HG03196 (cell line): ENCODE results near the gene UNC119.

Experiments
- ATAC-seq: cut with Tn5 transposase; IDR thresholded peaks from one replicate; pipeline ENCODE4 v1.9.1; 2021; ENCODE audit not compliant: unreplicated experiment

The UNC119 gene

DNA sequence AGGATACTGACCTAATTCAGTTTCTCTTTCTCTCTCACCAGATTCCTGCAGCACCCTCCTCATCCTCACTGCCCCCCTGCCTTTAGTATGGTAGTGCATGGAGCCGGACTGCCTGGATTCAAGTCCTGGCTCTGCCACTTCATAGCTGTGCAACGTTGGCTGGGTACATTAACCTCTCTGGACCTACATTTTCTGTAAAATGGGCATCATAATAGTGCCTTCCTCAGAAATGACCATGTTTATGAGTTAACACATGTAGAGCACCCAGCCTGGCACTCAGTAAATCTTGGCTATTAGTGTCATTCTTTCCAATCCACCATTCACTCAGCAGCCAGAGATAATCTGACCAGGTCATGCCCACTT is 7.3 kb downstream of the UNC119 start:
- ATAC-seq = no peak

GRCh38 chr17:28544402-28545140 is 7.9 kb downstream of the UNC119 start:
- no peak for ATAC-seq

DNA sequence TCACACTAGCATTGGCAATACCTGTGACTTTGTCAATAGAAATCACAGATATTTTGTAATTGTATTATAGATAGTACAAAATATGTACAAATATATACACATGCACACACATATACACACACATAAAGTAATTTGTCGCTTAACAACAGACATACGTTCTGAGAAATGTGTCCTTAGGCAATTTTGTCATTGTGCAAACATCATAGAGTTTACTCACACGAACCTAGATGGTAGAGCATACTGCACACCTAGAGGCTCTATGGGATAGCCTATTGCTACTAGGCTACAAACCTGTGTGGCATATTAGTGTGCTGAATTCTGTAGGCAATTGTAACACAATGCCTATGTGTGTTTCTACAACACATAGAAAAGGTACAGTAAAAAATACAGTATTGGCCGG is 11.0 kb downstream of the UNC119 start:
- no peak for ATAC-seq

DNA sequence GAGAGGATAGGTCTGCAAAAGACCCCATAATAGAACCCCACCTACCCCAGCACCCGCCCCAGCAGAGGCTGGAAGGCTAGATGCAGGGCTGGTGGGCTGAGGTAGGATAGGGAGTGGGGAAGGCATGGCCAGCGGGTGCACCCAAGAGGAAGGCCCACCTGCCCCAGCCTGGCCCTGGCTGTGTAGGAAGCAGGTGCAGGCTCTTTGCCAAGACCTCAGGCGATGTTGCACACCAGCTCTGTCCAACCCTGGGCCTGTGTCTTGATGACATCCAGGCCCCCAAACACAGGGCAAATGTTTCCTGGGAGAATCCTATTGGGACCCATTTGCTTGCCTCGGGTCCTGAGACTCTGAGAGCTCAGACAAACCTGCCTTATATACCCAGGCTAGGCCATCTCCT is 12.2 kb downstream of the UNC119 start:
- ATAC-seq = no peak

DNA sequence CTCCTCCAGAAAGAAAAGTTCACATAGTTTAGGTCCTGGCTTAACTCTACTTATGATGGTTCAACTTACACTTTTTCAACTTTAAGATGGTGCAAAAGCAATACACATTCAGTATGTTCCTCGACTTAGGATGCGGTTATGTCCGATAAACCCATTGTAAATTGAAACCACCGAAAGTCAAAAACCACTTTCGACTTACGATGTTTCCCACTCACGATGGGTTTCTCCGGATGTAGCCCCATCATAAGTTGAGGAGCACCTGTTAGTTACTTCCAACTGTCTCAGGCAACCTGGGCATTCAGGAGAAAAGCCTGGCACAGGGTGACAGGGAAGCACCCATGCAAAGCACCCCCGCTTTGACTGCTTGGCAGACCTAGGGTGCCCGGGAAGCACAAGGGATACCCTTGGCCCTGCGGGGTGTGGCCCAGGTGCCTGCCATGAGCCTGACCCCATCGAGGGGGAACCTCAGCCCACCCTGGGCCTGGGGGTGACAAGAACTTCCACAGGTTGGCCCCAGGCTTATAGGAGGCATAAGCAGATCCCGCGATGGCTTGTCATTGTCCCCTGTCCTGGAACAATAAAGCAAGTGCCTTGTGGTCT is 14.0 kb downstream of the UNC119 start:
- no peak for ATAC-seq

GRCh38 chr17:28537219-28537610 is 15.2 kb downstream of the UNC119 start:
- no peak for ATAC-seq

DNA sequence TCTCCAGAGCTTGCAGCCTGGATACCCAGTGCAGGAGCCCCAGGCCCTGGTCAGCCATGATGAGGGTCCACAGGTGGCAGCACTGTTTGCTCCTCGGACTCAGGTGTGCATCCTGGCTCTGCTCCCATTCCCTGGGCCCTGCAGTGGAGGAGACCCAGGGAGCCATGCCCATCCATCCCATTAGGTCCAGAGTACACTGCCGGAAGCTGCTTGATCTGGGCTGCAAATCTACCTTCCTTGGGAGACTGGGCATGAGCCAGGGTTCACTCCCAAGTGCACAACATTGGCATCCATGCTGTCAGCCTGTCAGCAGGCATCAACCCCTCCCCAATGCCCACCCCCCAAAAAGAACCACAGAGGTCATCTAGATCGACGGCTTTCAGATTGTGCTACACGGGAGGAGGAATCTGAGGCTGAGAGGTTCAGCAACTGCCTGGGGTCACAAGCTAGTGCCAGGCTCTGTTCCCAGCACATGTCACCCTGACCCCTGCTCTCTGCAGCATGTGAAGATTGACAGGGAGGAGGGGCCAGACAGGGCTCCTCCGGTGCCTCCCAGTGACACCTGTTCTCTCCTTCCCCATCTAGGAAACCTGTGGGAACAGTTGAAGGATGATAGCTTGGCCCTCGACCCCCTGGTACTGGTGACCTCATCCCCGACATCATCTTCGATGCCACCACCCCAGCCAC is 15.7 kb downstream of the UNC119 start:
- ATAC-seq = no peak

DNA sequence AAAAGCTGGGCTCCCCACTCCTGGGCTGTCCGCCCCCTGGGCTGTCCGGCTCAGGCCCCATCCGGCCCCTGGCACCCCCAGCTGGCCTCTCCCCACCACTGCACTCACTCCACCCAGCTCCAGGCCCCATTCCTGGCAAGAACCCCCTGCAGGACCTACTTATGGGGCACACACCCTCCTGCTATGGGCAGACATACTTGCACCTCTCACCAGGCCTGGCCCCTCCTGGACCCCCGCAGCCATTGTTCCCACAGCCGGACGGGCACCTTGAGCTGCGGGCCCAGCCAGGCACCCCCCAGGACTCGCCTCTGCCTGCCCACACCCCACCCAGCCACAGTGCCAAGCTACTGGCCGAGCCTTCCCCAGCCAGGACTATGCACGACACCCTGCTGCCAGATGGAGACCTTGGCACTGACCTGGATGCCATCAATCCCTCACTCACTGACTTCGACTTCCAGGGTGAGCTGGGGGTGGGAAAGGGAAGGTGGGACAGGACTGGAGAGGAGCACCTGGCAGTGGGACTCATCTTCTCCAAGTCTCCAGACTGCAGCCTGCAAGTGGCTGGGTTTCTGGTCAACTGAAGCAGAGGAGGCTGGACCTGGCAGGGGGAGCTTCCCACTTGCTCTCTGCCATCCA is 17.6 kb downstream of the UNC119 start:
- ATAC-seq = no peak

GRCh38 chr17:28533091-28533807 is 19.2 kb downstream of the UNC119 start:
- no peak for ATAC-seq

- no peak for ATAC-seq
Observed at GRCh38 chr17:28532050-28532960, 20.1 kb downstream of the UNC119 start.

DNA sequence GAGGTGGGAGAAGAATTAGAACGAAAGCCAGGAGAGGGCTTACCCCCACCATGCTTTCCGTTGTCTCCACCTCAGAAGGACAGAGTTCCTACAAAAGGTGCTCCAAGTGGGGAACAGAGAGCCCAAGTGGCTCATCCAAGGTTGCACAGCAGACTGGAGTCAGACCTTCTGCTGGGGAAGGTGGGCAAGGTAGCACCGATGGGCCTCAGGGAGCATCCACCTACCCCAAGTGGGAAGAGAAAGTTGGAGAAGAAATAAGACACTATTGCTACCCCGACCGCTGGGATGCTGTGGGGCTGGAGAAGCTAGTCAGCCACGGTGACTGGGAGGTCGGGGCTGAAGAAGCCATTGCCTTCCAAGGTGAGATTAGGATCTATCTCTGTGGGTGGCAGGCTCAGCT is 21.5 kb downstream of the UNC119 start:
- ATAC-seq = no peak

GRCh38 chr17:28530250-28530649 is 22.2 kb downstream of the UNC119 start:
- ATAC-seq = no peak

DNA sequence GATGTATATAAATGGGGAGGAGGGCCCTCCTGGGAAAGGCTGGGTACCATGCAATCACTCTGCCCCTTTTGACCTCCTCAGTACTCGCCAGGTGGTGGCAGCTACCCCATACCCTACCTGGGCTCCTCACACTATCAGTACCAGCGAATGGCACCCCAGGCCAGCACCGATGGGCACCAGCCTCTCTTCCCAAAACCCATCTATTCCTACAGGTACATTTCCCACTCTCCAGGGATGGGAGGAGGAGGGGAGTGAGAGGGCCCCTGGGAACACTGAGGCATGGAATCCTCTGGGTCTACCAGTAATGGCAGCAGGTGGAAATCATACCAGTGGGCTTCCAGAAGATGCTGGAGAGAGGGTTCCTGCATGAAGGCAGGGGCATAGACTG is 23.4 kb downstream of the UNC119 start:
- no peak for ATAC-seq

DNA sequence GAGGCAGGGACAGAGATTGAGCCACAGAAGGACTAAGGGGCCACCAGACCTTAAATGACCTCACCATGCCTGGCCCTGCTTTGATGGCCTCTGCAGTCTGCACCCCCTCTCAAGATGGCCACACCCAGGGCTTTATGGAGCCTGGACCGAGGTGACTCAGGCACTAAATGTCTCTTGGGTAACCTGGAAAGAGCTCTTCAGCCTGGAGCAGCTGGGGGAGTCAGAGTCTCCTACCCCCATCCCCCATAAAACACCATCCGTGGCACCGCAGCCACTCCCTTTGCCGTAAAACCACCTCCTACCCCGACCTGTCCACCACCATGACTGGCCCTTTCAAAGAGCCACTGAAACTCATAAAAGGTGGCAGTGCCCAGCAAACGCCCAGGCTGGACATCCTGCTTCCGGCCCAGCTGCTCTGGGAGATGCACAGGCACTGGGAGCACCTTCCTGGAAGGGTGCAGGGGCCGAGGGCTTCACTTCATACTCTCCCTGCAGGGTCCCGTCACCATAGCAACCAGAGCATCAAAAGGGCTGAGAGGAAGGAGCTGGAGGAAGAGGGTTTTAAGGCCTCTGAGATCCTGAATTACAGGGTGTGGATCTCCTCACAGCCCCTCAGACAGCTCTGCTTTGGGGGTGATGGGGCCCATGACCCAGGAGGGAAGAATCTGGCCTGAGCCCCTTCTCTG is 24.0 kb downstream of the UNC119 start:
- no peak for ATAC-seq

- ATAC-seq = no peak
Observed at GRCh38 chr17:28527859-28528258, 24.6 kb downstream of the UNC119 start.

- ATAC-seq = no peak
Observed at GRCh38 chr17:28527181-28527681, 25.2 kb downstream of the UNC119 start.

DNA sequence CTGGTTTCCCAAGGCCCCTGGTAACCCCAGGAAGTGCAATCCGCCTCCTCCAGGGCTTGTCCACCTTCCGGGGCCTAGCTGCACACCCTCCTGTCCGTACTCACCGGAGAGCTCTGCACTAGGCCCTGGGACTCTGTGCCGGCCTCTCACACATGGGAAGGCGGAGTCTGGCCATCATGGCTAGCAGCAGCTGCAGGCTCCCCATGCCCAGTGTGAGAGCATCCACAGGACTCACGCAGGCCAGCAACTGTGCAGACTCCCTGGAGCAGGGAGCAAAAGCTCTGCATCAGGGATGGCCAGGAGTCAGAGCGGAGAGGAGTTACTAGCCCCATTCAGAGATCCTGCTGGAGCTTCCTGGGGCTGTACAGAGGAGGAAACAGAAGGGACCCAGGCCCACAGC is 26.0 kb downstream of the UNC119 start:
- no peak for ATAC-seq

GRCh38 chr17:28524476-28525424 is 27.7 kb downstream of the UNC119 start:
- ATAC-seq = no peak
